Measurements from ENCODE around the gene TTLL10.

TTLL10 gene

DNA sequence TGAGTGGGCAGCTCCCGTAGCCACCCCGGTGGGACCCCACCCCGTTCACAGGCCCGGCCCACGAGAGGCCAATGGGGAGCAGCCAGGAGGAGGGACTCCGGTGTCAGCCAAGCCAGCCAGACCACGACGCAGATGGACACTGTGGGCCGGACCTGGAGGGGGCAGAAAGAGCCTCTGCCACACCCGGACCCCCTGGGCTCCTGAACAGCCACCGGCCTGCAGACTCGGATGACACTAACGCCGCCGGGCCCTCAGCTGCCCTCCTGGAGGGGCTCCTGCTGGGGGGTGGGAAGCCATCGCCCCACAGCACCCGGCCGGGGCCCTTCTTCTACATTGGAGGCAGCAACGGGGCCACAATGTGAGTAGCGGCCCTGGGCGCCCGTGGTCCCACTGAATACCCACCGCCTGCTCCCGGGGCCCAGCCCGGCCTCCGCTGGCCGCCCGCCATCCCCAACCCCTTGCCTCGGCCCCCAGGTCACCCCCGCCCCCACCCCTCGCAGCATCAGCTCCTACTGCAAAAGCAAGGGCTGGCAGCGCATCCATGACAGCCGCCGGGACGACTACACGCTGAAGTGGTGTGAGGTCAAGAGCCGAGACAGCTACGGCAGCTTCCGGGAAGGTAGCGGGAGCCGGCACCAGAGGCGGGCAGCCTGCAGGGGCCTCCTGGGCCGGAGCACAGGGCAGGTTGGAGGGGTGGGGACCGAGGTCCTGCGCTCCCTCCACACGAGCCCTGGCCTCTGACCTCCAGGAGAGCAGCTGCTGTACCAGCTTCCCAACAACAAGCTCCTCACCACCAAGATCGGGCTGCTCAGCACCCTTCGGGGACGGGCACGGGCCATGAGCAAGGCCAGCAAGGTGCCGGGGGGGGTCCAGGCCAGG, 6.5 kb downstream of the TTLL10 start:
- no peak for DNase-seq (ENCODE audit: low read depth)
- H3K4me3 ChIP-seq (ENCODE audit: low read depth, low read length) = no peak overlapping the region
- TF ChIP-seq, protein P1, sequence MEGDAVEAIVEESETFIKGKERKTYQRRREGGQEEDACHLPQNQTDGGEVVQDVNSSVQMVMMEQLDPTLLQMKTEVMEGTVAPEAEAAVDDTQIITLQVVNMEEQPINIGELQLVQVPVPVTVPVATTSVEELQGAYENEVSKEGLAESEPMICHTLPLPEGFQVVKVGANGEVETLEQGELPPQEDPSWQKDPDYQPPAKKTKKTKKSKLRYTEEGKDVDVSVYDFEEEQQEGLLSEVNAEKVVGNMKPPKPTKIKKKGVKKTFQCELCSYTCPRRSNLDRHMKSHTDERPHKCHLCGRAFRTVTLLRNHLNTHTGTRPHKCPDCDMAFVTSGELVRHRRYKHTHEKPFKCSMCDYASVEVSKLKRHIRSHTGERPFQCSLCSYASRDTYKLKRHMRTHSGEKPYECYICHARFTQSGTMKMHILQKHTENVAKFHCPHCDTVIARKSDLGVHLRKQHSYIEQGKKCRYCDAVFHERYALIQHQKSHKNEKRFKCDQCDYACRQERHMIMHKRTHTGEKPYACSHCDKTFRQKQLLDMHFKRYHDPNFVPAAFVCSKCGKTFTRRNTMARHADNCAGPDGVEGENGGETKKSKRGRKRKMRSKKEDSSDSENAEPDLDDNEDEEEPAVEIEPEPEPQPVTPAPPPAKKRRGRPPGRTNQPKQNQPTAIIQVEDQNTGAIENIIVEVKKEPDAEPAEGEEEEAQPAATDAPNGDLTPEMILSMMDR (IDR thresholded peaks at IDR 0.05; ENCODE audit: low read depth, low read length, missing control alignments) = no peak

GRCh38 chr1:1181129-1181937, 7.7 kb downstream of the TTLL10 start:
- TF ChIP-seq, protein P1 (IDR thresholded peaks at IDR 0.05; ENCODE audit: low read depth, low read length, missing control alignments) = no peak
- DNase-seq (ENCODE audit: low read depth) = no peak
- H3K4me3 ChIP-seq (ENCODE audit: low read depth, low read length) = no peak overlapping the region

GRCh38 chr1:1181938-1182410, 8.3 kb downstream of the TTLL10 start:
- DNase-seq (ENCODE audit: low read depth) = no peak

GRCh38 chr1:1182491-1183220, 9.0 kb downstream of the TTLL10 start:
- no peak for DNase-seq (ENCODE audit: low read depth)
- H3K4me3 ChIP-seq (ENCODE audit: low read depth, low read length) = no peak overlapping the region
- TF ChIP-seq, protein P1 (IDR thresholded peaks at IDR 0.05; ENCODE audit: low read depth, low read length, missing control alignments) = no peak

More at GRCh38 chr1:1181938-1182410, 8.3 kb downstream of the TTLL10 start:
- no peak overlapping the region for H3K4me3 ChIP-seq (ENCODE audit: low read depth, low read length)
- TF ChIP-seq, protein P1 (IDR thresholded peaks at IDR 0.05; ENCODE audit: low read depth, low read length, missing control alignments) = no peak

DNA sequence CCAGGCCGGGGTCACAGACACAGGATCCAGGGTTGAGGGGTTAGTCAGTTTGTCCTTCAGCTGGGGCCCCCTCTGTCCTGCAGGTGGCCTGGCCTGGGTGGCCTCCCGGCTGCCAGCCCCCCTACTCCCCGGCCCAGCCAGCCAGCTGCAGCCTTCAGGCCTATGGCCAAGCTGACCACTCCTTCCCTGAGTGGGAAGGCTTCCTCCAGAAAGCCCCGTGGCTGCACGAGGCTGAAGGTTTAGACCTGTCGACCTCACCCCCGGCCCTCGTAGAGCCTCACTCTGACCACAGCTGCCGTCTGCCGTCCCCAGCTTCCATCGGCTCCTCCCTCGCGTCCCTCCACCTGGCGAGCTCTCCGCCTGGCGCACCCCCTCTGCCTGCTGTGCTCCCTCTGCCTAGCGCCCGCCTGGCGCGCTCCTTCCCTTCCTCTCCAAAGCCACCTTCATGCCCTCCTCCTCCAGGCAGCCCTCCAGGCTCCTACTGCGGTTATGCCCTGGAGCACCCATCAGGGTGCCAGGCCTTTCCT, 9.6 kb downstream of the TTLL10 start:
- TF ChIP-seq, protein P1 (IDR thresholded peaks at IDR 0.05; ENCODE audit: low read depth, low read length, missing control alignments) = no peak
- no peak overlapping the region for H3K4me3 ChIP-seq (ENCODE audit: low read depth, low read length)
- DNase-seq (ENCODE audit: low read depth) = no peak
